PC-3 (cell line): ENCODE measurements around the gene ISL1. TPM values are rescaled to one million over a fixed set of nuclear protein-coding genes. Genes with fewer than 3 reads are reported as not detected.

ENCODE experiments used
- ATAC-seq: fragments of 200-7000 bp; cut with Tn5 transposase; 2 replicates; pipeline ENCODE4 v1.9.1; 2020; ENCODE audit warnings: mild to moderate bottlenecking, moderate library complexity
- BruUV-seq: library from RNA; stranded (reverse); fragments of 400-500 nt; replicated peaks from 2 replicates; lab custom pipeline; 2021; lab: Mats Ljungman, UMichigan
- CTCF ChIA-PET: fragments of 300-600 bp; sonication (Branson Sonifier 250); formaldehyde crosslinking; loops from one replicate; lab custom pipeline; 2022; ENCODE audit warnings: antibody characterized with exemption; lab: Charles Lee
- POLR2A ChIA-PET: fragments of 300-600 bp; sonication (Branson Sonifier 250); formaldehyde crosslinking; loops from one replicate; lab custom pipeline; 2022; ENCODE audit warnings: antibody characterized with exemption; ENCODE audit not compliant: unreplicated experiment; lab: Charles Lee
- DNase-seq: peaks from one replicate; pipeline ENCODE4 v3.0.0-alpha.2; 2015
- H2AFZ ChIP-seq: fragments of 300-600 bp; sonication (generic); 2 replicates; pipeline ENCODE4 v1.6.0; 2016; ENCODE audit warnings: antibody characterized with exemption, low read length
- H3F3A ChIP-seq: fragments of 300-600 bp; sonication (generic); one replicate; pipeline ENCODE4 v1.6.0; 2017; ENCODE audit warnings: antibody characterized with exemption, low read length, control low read depth, mild to moderate bottlenecking; ENCODE audit not compliant: unreplicated experiment
- H3K27ac ChIP-seq: fragments of 300-600 bp; sonication (generic); 2 replicates; pipeline ENCODE4 v1.5.1; 2016; ENCODE audit warnings: mild to moderate bottlenecking, low read length
- H3K27me3 ChIP-seq: fragments of 300-600 bp; sonication (generic); 2 replicates; pipeline ENCODE4 v1.6.1; 2016; ENCODE audit warnings: low read length, mixed read lengths
- H3K36me3 ChIP-seq: fragments of 300-600 bp; sonication (generic); 2 replicates; pipeline ENCODE4 v1.6.1; 2016; ENCODE audit warnings: low read depth, mixed run types, low read length, mixed read lengths
- H3K4me1 ChIP-seq: fragments of 300-600 bp; sonication (generic); 2 replicates; pipeline ENCODE4 v1.5.1; 2016; ENCODE audit warnings: low read length; ENCODE audit not compliant: insufficient read depth
- H3K4me2 ChIP-seq: fragments of 300-600 bp; sonication (generic); 2 replicates; pipeline ENCODE4 v1.6.0; 2016; ENCODE audit warnings: low read length
- H3K4me3 ChIP-seq: fragments of 300-600 bp; sonication (generic); 2 replicates; pipeline ENCODE4 v1.5.1; 2016; ENCODE audit warnings: mild to moderate bottlenecking, low read length, mixed read lengths
- H3K79me2 ChIP-seq: fragments of 300-600 bp; sonication (generic); 2 replicates; pipeline ENCODE4 v1.6.1; 2017; ENCODE audit warnings: low read length, mixed read lengths
- H3K9ac ChIP-seq: fragments of 300-600 bp; sonication (generic); 2 replicates; pipeline ENCODE4 v1.6.0; 2016; ENCODE audit warnings: mild to moderate bottlenecking, low read length
- H3K9me2 ChIP-seq: fragments of 300-600 bp; sonication (generic); replicated peaks from 2 replicates; pipeline ENCODE4 v1.6.1; 2016; ENCODE audit warnings: mixed run types, low read length, mixed read lengths
- H3K9me3 ChIP-seq: fragments of 300-600 bp; sonication (generic); 2 replicates; pipeline ENCODE4 v1.6.1; 2016; ENCODE audit warnings: low read length, mixed read lengths
- H4K20me1 ChIP-seq: fragments of 300-600 bp; sonication (generic); 2 replicates; pipeline ENCODE4 v1.6.1; 2016; ENCODE audit warnings: low read length, mixed read lengths
- EZH2 ChIP-seq: fragments of 300-600 bp; sonication (generic); IDR thresholded peaks from one replicate; pipeline ENCODE4 v1.6.1; 2017; ENCODE audit warnings: antibody characterized with exemption, mild to moderate bottlenecking, low read length; ENCODE audit not compliant: unreplicated experiment
- EZH2phosphoT487 ChIP-seq: fragments of 300-600 bp; sonication (generic); IDR thresholded peaks from 2 replicates; pipeline ENCODE4 v1.6.1; 2018; ENCODE audit warnings: mild to moderate bottlenecking, antibody characterized with exemption, low read length, borderline replicate concordance
- intact Hi-C: fragments of 100-400 bp; cut with micrococcal nuclease; formaldehyde crosslinking; loops from 2 replicates; pipeline ENCODE4 v1.9.0; 2023
- total RNA-seq: library from RNA; depleted of rRNA; stranded (reverse); fragments of >200 nt; gene quantifications from 2 replicates; pipeline ENCODE4 v1.2.3, GENCODE V29; 2014
- TF ChIP-seq, protein P1 (sequence below): fragments of 300-600 bp; sonication (generic); conservative IDR thresholded peaks from 2 replicates; pipeline ENCODE4 v1.5.1; 2017; ENCODE audit warnings: antibody characterized with exemption, low read depth, mild to moderate bottlenecking, low read length

Gene ISL1
- total RNA-seq, 1 experiment from 2014 or later: 1.5 TPM

DNA sequence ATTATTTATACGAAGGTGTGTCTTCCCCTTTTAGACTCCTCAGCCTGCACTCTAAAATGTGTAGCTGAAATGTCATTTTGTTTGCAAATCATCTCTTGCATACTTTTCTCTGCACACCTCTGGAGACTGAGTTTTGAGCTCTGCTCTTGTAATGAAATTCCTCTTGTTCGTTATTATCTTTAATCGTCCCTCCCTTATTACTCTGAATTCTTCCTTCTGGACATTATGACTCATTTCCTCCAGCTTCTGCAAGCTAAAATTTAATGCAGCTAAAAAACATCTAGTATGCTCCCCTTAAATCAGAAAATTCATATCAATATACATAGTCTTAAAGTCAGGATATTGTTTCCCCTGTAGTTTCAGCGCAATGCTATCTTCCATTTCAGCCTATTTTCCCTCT lies 13.5 kb downstream of the ISL1 start:
- no peaks in the 10 kb centered on the region for H4K20me1 ChIP-seq
- peak overlapping the region; percentile 30; the same call in 1 of the 2 replicates for H3K4me3 ChIP-seq
- peak overlapping the region; percentile 77 for H3K4me2 ChIP-seq
- peak overlapping the region; percentile 35; the same call in 1 of the 2 replicates for H2AFZ ChIP-seq
- no peaks in the 10 kb centered on the region for H3F3A ChIP-seq
- POLR2A ChIA-PET: interaction anchor here (0.6 kb wide), 1 partner anchor 12 kb away, joined by 5 read pairs; no protein-coding TSS in a partner anchor
- H3K79me2 ChIP-seq: no peaks in the 10 kb centered on the region
- peak; percentile 83 for ATAC-seq
- H3K36me3 ChIP-seq: no peaks in the 10 kb centered on the region; the same call in 1 of the 2 replicates
- CTCF ChIA-PET: interaction anchor here (0.7 kb wide), 1 partner anchor 11 kb away, joined by 4 read pairs; no protein-coding TSS in a partner anchor
- no peaks in the 10 kb centered on the region for H3K9me2 ChIP-seq
- intact Hi-C loops: loop anchor here (1.0 kb wide), 1 partner anchor 13 kb away; the partner anchor contains the start of gene ISL1
- TF ChIP-seq, protein P1, sequence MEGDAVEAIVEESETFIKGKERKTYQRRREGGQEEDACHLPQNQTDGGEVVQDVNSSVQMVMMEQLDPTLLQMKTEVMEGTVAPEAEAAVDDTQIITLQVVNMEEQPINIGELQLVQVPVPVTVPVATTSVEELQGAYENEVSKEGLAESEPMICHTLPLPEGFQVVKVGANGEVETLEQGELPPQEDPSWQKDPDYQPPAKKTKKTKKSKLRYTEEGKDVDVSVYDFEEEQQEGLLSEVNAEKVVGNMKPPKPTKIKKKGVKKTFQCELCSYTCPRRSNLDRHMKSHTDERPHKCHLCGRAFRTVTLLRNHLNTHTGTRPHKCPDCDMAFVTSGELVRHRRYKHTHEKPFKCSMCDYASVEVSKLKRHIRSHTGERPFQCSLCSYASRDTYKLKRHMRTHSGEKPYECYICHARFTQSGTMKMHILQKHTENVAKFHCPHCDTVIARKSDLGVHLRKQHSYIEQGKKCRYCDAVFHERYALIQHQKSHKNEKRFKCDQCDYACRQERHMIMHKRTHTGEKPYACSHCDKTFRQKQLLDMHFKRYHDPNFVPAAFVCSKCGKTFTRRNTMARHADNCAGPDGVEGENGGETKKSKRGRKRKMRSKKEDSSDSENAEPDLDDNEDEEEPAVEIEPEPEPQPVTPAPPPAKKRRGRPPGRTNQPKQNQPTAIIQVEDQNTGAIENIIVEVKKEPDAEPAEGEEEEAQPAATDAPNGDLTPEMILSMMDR: no peak
- H3K27me3 ChIP-seq: no peaks in the 10 kb centered on the region
- no peak overlapping the region for H3K9ac ChIP-seq
- H3K27ac ChIP-seq: no peak overlapping the region
- BruUV-seq: no TSS peak
- peak; percentile 54 for DNase-seq
- no peaks in the 10 kb centered on the region for H3K9me3 ChIP-seq
- H3K4me1 ChIP-seq: peaks cover 29% of the 10 kb centered on the region

- H3K4me1 ChIP-seq: peaks cover 20% of the 10 kb centered on the region
- intact Hi-C loops: loop anchor here (1.0 kb wide), 1 partner anchor 15 kb away; the partner anchor contains the start of gene ISL1
- H3K9me2 ChIP-seq: no peaks in the 10 kb centered on the region
- H3K9ac ChIP-seq: no peak overlapping the region
- H3K79me2 ChIP-seq: no peaks in the 10 kb centered on the region
- no peak for TF ChIP-seq EZH2
- TF ChIP-seq, protein P1: no peak
- no peak for TF ChIP-seq EZH2phosphoT487
- peak overlapping the region; percentile 40 for H2AFZ ChIP-seq
- no peaks in the 10 kb centered on the region for H3F3A ChIP-seq
- H3K36me3 ChIP-seq: no peaks in the 10 kb centered on the region; the same call in 1 of the 2 replicates
- no peak for ATAC-seq
- no peaks in the 10 kb centered on the region for H4K20me1 ChIP-seq
- no peaks in the 10 kb centered on the region for H3K9me3 ChIP-seq
- no TSS peak for BruUV-seq
- POLR2A ChIA-PET: no interaction called here
- no peak for DNase-seq
- peak overlapping the region; percentile 77 for H3K4me2 ChIP-seq
- peak overlapping the region; percentile 30; the same call in 1 of the 2 replicates for H3K4me3 ChIP-seq
- CTCF ChIA-PET: no interaction called here
- no peaks in the 10 kb centered on the region for H3K27me3 ChIP-seq
- no peak overlapping the region for H3K27ac ChIP-seq
These were observed 14.7 kb downstream of the ISL1 start for GRCh38 chr5:51397996-51398395.

DNA sequence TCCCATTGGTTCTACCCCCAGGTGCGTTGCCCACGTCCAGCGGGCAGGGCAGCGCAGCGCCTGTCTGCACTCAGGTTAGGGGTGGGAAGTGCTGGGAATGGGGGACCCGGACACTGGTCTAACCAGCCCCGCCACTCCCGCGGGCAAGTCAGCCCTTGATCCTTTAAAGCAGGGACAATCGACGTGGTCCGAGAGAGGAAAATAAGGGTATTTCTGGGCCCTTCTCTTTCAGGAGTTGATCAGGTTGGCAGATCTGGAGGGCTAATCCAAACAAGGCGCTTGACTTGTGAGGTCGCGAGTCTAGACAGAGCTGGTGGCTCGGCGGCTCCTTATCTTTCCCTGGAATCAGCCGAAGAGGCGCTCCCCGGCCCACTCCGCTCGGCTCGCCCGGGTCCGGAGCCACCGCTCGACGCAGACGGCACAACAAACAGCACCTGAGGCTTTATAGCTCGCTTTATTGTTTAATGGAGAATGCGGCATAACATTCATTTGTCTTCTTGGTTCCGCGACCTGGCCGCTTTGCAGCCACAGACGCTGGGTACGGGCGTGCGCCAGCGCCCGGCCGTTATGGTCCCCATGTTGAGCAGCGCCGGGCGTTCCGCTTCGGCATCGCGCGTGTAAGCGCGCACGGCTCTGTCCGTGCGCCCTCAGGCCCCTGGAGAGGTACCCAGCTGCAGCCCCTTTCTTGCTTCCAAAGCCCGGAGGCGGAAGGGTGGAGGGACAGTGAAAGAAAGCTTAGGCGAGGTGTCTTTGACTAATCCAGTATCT lies 15.8 kb downstream of the ISL1 start:
- intact Hi-C loops: no loop called here
- H3K4me2 ChIP-seq: no peak overlapping the region
- no peaks in the 10 kb centered on the region for H3F3A ChIP-seq
- BruUV-seq: no TSS peak
- no peaks in the 10 kb centered on the region for H4K20me1 ChIP-seq
- H3K4me1 ChIP-seq: peaks cover 23% of the 10 kb centered on the region
- H3K36me3 ChIP-seq: no peaks in the 10 kb centered on the region
- no peak for ATAC-seq
- TF ChIP-seq EZH2 (no peak), EZH2phosphoT487 (no peak)
- TF ChIP-seq, protein P1: no peak
- H3K9me2 ChIP-seq: no peaks in the 10 kb centered on the region
- no peak overlapping the region for H3K27ac ChIP-seq
- H3K79me2 ChIP-seq: no peaks in the 10 kb centered on the region
- no peak overlapping the region for H3K4me3 ChIP-seq
- POLR2A ChIA-PET: no interaction called here
- CTCF ChIA-PET: no interaction called here
- H3K27me3 ChIP-seq: no peaks in the 10 kb centered on the region
- DNase-seq: no peak
- H3K9ac ChIP-seq: no peak overlapping the region
- H3K9me3 ChIP-seq: no peaks in the 10 kb centered on the region
- H2AFZ ChIP-seq: no peak overlapping the region
